OCI-LY1 (cell line): ENCODE measurements around the gene ITCH.

Experiments used
- H2AFZ ChIP-seq: fragments of 200-600 bp; sonication (generic), shearing (Covaris generic); 2 replicates; pipeline ENCODE4 v1.6.0; 2014; ENCODE audit warnings: antibody characterized with exemption, mild to moderate bottlenecking, low read length
- H3F3A ChIP-seq: fragments of 200-600 bp; sonication (generic), shearing (Covaris generic); 2 replicates; pipeline ENCODE4 v1.6.0; 2014; ENCODE audit warnings: mild to moderate bottlenecking, antibody characterized with exemption, low read length, moderate library complexity; ENCODE audit not compliant: insufficient read depth
- H3K27ac ChIP-seq: fragments of 200-600 bp; sonication (generic); 2 replicates; pipeline ENCODE4 v1.5.1; 2014; ENCODE audit warnings: low read length, mixed run types, mild to moderate bottlenecking, low read depth; ENCODE audit not compliant: poor library complexity, severe bottlenecking
- H3K27me3 ChIP-seq: fragments of 200-600 bp; sonication (generic); 2 replicates; pipeline ENCODE4 v1.6.0; 2014; ENCODE audit warnings: antibody characterized with exemption, mild to moderate bottlenecking, low read length, moderate library complexity; ENCODE audit not compliant: insufficient read depth
- H3K36me3 ChIP-seq: fragments of 200-600 bp; sonication (generic); 2 replicates; pipeline ENCODE4 v1.6.1; 2014; ENCODE audit warnings: mild to moderate bottlenecking, antibody characterized with exemption, low read length, moderate library complexity, mixed read lengths; ENCODE audit not compliant: insufficient read depth
- H3K4me1 ChIP-seq: fragments of 200-600 bp; sonication (generic); 2 replicates; pipeline ENCODE4 v1.5.1; 2014; ENCODE audit warnings: mild to moderate bottlenecking, low read length, moderate library complexity; ENCODE audit not compliant: insufficient read depth, severe bottlenecking
- H3K4me2 ChIP-seq: fragments of 200-600 bp; sonication (generic), shearing (Covaris generic); 2 replicates; pipeline ENCODE4 v1.6.1; 2014; ENCODE audit warnings: low read length
- H3K4me3 ChIP-seq: fragments of 200-600 bp; sonication (generic); 2 replicates; pipeline ENCODE4 v1.5.1; 2014; ENCODE audit warnings: low read length, low read depth, mild to moderate bottlenecking, mixed read lengths; ENCODE audit not compliant: poor library complexity, severe bottlenecking
- H3K79me2 ChIP-seq: fragments of 200-600 bp; shearing (Covaris generic); 2 replicates; pipeline ENCODE4 v1.6.1; 2016; ENCODE audit warnings: mixed run types, low read length, mixed read lengths; ENCODE audit not compliant: insufficient read depth
- H3K9ac ChIP-seq: fragments of 200-600 bp; sonication (generic), shearing (Covaris generic); 2 replicates; pipeline ENCODE4 v1.6.1; 2014; ENCODE audit warnings: mild to moderate bottlenecking, low read length, mixed read lengths
- H3K9me2 ChIP-seq: fragments of 200-600 bp; sonication (generic), shearing (Covaris generic); 2 replicates; pipeline ENCODE4 v1.6.1; 2014; ENCODE audit warnings: low read depth, mild to moderate bottlenecking, low read length, mixed read lengths
- H3K9me3 ChIP-seq: fragments of 200-600 bp; shearing (Covaris generic); 2 replicates; pipeline ENCODE4 v1.6.1; 2014; ENCODE audit warnings: low read length, mixed read lengths
- H4K20me1 ChIP-seq: fragments of 200-600 bp; sonication (generic), shearing (Covaris generic); 2 replicates; pipeline ENCODE4 v1.6.0; 2016; ENCODE audit warnings: mild to moderate bottlenecking, low read length; ENCODE audit not compliant: insufficient read depth
- EZH2 ChIP-seq: fragments of 200-600 bp; sonication (generic), shearing (Covaris generic); IDR thresholded peaks from 2 replicates; pipeline ENCODE4 v1.8.0; 2017; ENCODE audit warnings: borderline replicate concordance, mixed run types, mild to moderate bottlenecking, antibody characterized with exemption, low read length, moderate library complexity, mixed read lengths
- TF ChIP-seq, protein P1 (sequence below): fragments of 200-600 bp; sonication (generic), shearing (Covaris generic); IDR thresholded peaks from 2 replicates; pipeline ENCODE4 v1.5.1; 2017; ENCODE audit warnings: mild to moderate bottlenecking, antibody characterized with exemption, low read length, moderate library complexity, mixed read lengths

The ITCH gene

GRCh38 chr20:34539756-34540155 is 176.7 kb downstream of the ITCH start:
- H3K27ac ChIP-seq: no peak overlapping the region
- TF ChIP-seq, protein P1, sequence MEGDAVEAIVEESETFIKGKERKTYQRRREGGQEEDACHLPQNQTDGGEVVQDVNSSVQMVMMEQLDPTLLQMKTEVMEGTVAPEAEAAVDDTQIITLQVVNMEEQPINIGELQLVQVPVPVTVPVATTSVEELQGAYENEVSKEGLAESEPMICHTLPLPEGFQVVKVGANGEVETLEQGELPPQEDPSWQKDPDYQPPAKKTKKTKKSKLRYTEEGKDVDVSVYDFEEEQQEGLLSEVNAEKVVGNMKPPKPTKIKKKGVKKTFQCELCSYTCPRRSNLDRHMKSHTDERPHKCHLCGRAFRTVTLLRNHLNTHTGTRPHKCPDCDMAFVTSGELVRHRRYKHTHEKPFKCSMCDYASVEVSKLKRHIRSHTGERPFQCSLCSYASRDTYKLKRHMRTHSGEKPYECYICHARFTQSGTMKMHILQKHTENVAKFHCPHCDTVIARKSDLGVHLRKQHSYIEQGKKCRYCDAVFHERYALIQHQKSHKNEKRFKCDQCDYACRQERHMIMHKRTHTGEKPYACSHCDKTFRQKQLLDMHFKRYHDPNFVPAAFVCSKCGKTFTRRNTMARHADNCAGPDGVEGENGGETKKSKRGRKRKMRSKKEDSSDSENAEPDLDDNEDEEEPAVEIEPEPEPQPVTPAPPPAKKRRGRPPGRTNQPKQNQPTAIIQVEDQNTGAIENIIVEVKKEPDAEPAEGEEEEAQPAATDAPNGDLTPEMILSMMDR: no peak
- no peak for TF ChIP-seq EZH2
- no peaks in the 10 kb centered on the region for H3K79me2 ChIP-seq
- no peaks in the 10 kb centered on the region for H3K9me2 ChIP-seq
- H2AFZ ChIP-seq: no peak overlapping the region
- no peak overlapping the region for H3K9ac ChIP-seq
- H3K27me3 ChIP-seq: no peaks in the 10 kb centered on the region; the same call in 1 of the 2 replicates
- peaks cover 44% of the 10 kb centered on the region for H3K36me3 ChIP-seq
- no peak overlapping the region for H3K4me2 ChIP-seq
- H3F3A ChIP-seq: no peaks in the 10 kb centered on the region
- no peaks in the 10 kb centered on the region for H3K4me1 ChIP-seq
- no peak overlapping the region for H3K4me3 ChIP-seq
- H4K20me1 ChIP-seq: no peaks in the 10 kb centered on the region
- H3K9me3 ChIP-seq: no peaks in the 10 kb centered on the region

DNA sequence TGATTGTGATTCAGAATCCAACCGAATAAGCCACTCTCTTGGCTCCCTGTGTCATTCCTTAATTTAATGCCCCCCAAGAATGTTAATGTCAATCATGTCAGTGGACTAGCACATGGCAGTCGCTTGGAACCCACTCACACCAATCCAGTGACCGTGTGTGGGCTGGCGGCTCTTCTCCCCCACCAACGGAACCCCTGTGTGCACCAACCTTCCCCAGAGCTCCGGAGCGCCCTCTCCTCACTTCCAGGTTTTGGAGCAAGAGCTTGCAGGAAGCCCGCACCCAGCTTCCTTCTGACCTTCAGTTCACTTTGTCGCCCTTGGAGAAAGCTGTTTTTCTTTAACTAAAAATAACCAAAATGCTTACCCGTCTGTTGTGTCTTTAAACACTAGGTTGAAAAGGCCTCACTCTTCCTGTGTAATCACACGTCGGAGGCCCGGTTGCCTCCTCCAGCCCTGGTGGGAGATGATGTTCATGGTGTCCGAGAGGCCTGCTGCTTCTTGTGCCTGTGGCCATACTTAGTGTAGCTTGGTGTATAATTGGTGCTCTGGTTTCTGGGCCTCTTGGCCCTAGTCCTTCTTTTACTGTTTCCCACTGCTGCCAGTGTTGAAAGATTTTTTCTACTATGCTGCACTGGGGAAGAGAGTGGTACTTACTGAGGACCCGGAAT is 177.7 kb downstream of the ITCH start:
- Histone ChIP-seq H2AFZ (no peak overlapping the region), H3K4me3 (no peak overlapping the region), H3K27me3 (no peaks in the 10 kb centered on the region; the same call in 1 of the 2 replicates), H3K4me2 (no peak overlapping the region), H3K4me1 (no peaks in the 10 kb centered on the region), H3K27ac (no peak overlapping the region), H3F3A (no peaks in the 10 kb centered on the region), H3K36me3 (peaks cover 34% of the 10 kb centered on the region), H4K20me1 (no peaks in the 10 kb centered on the region), H3K9me2 (no peaks in the 10 kb centered on the region), H3K9ac (no peak overlapping the region), H3K79me2 (no peaks in the 10 kb centered on the region), H3K9me3 (no peaks in the 10 kb centered on the region)
- TF ChIP-seq EZH2: no peak

DNA sequence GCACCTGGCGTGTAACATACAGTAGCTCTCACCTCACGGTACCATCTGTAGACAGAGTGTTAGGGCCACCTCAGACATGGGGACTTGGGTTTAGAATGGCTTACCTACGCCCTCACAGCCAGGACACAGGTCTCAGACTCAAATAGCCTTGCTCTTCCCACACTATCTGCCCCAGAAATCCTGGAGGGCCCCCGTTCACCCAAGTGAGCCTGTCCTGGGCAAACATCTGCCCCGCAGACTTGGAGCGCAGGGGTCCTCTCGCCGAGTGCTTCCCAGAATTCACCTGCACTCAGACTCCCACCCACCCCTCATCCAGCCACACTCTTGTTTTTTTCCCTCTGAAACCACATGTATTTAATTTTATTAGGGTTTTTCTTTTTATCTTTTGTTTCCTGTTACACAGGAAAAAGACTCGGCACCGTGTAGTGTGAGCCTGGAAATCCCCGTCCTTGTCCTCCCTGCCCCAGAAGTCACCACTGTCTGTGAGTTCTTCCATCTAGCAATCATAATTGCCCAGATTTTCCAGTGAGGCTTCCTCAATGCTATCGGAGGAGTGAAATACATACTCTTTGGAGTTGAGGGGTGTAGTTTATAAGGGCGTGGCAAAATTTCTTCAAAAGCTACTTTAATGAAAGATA is 178.3 kb downstream of the ITCH start:
- TF ChIP-seq, protein P1: no peak
- TF ChIP-seq EZH2: no peak
- Histone ChIP-seq H3K4me2 (no peak overlapping the region), H3K4me3 (no peak overlapping the region), H3K9me2 (no peaks in the 10 kb centered on the region), H3K9me3 (no peaks in the 10 kb centered on the region), H3K27me3 (no peaks in the 10 kb centered on the region; the same call in 1 of the 2 replicates), H3K4me1 (no peaks in the 10 kb centered on the region), H3K36me3 (peaks cover 30% of the 10 kb centered on the region), H3K79me2 (no peaks in the 10 kb centered on the region), H3F3A (no peaks in the 10 kb centered on the region), H3K27ac (no peak overlapping the region), H4K20me1 (no peaks in the 10 kb centered on the region), H3K9ac (no peak overlapping the region), H2AFZ (no peak overlapping the region)
